ENCODE data around the gene SEC16B.

- TF ChIP-seq POLR2A (IDR thresholded peaks at IDR 0.05), result no peak
- no peak for TF ChIP-seq CTCF (IDR thresholded peaks at IDR 0.05)
- no peak for TF ChIP-seq POLR2AphosphoS5 (IDR thresholded peaks at IDR 0.05; ENCODE audit: insufficient read depth in 1 of 2, low read depth in 1 of 2)
These were observed 7.3 kb upstream of the SEC16B start for GRCh38 chr1:177977141-177977540.
